ENCODE results near the gene ZNF268.
"Not testable (repeated sequence)": the region's sequence is repeated elsewhere in the genome, so short reads cannot be mapped to it uniquely, and the experiment has no call there.

Gene ZNF268

DNA sequence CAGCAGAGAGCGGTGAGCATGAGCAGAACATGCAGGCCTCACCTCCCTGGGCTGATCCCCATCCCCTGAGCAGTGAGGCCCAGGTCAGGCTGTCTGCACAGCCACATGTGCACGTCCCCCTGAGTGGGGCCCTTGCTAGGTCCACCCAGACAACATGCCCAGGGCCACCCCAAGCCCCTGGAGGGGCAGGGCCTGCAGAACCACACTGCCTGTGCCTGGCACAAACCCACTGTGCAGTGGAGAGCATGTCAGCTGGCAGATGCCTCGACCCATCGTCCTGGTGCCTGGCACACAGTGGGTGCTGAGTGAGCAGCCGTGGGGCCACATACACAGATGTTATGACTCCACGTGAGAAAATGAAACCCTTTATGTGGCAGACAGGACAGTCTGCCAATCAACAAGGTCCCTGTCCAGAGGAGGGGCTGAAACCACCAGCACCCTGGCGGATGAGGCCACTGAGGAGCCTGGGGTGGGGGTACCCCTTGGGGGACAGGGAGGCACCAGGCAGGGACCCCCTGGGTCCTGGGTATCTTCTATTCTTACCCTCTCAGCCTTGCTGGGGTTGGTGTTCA, 46.1 kb downstream of the ZNF268 start:
- DNase-seq (ENCODE audit: low read depth in 2 of 2): no peak

DNA sequence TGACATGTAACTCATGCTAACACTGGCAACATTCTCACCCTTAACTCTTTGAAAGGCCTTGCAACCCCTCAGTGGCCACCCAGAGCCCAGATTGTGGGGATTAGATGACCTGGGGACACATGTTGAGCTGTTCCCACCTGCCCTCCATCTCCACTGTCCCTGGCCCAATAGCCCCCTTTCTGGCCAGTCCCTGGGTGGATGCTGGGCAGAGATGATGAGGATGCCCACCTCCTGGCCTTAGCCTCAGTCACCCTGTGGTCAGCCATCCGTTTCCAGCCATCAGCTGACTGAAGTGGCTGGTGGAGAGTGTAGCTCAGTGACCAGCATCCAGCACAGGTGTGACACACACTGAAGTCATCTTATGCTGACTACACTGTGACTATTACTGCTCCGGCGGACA, 49.7 kb downstream of the ZNF268 start:
- no peak for DNase-seq (ENCODE audit: low read depth in 2 of 2)

- DNase-seq (ENCODE audit: low read depth in 2 of 2): no peak
These were observed 51.7 kb downstream of the ZNF268 start for GRCh38 chr12:133233006-133233405.

- no peak for DNase-seq (ENCODE audit: low read depth in 2 of 2)
These were observed 52.8 kb downstream of the ZNF268 start for GRCh38 chr12:133233993-133234564.

DNA sequence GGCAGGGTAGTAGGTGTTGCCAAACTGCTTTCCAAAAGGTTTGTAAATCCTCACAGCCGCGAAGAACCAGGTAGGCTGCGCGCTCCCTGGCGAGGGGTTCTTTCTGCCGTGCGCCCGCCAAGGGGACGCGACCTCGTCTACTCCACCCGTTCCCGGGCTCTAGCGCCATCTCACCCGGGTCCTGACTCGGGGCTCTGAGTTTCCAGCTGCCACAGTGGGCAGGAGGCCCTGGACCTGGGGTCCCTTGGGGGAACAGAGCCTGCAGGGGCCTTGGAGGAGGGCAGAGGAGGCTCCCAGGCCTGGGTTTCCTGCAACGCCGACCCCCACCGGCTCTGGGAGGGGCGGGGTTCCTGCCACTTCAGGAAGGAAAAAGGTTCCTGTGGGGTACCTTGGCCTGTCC, 53.7 kb downstream of the ZNF268 start:
- no peak for DNase-seq (ENCODE audit: low read depth in 2 of 2)

GRCh38 chr12:133235401-133236112, 54.3 kb downstream of the ZNF268 start, which contains the start of gene ANHX:
TSS of gene ANHX (minus strand) at chr12:133235877. CDS start at chr12:133234356, 1,521 bp downstream.
- DNase-seq (ENCODE audit: low read depth in 2 of 2): no peak

DNA sequence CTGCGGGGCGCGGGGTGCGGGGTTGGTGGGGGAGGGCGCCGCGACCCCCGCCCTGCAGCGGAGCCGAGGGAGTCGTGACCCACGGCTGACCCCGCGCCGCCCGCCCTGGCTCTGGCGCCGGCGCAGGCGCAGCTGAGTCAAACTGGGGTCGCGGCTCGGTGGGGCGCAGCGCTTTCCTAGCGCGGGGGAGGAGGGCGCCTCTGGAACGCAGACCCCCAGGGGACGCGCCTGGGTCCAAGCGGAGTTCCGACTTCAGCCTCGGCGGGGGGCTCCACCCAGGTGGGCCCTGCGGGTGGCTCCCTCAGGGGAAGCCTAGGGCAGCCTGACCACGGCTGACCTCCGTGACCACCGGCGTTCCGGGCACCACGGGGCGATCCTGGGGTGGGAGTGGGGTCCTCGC, 54.8 kb downstream of the ZNF268 start:
- no peak for DNase-seq (ENCODE audit: low read depth in 2 of 2)

GRCh38 chr12:133236556-133236955, 55.3 kb downstream of the ZNF268 start:
- no peak for DNase-seq (ENCODE audit: low read depth in 2 of 2)

DNA sequence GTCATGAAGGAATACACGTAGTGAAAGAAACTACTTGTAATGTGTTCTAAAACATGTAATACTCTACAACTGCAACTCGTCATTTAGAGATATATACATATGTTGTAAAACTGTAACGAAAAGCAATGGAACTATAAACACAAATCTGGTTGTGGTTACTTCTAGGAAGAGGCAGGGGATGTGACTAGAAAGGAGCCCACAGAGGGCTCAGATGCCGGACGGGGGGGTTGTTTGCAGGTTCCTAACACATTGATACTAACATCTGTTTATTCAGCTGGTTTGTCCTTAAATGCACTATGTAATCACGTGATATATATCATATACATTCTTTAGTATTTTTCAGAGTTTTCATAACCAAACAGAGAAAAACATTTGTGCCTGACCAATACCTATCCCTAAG, 70.4 kb downstream of the ZNF268 start:
- DNase-seq (ENCODE audit: low read depth in 2 of 2): no peak

DNA sequence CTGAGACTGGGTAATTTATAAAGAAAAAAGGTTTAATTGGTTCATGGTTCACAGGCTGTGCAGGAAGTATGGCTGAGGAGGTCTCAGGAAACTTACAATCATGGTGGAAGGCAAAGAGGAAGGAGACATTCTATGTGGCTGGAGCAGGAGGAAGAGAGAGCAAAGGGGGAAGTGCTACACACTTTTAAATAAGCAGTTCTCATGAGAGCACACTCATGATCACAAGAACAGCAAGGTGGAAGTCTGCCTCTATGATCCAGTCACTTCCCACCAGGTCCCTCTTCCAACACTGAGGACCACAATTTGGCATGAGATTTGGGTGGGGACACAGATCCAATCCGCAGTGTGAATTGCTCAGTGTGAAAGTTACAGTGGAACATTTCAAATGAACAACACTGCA, 74.5 kb downstream of the ZNF268 start:
- DNase-seq (ENCODE audit: low read depth in 2 of 2): not testable (repeated sequence)

GRCh38 chr12:133256321-133256720, 75.0 kb downstream of the ZNF268 start:
- no peak for DNase-seq (ENCODE audit: low read depth in 2 of 2)

GRCh38 chr12:133264173-133264572, 82.9 kb downstream of the ZNF268 start:
- no peak for DNase-seq (ENCODE audit: low read depth in 2 of 2)
